Mucosa of rectum (tissue), 2 donors: ENCODE results near the gene SAMD13.

ENCODE experiments used
- H3K27ac ChIP-seq, 2 donors: one replicate each; pipeline ENCODE4 v1.7.0; 2013; ENCODE audit warnings: inconsistent platforms in 2 of 2, low read depth in 2 of 2, low read length in 2 of 2
- H3K27me3 ChIP-seq, 2 donors: one replicate each; pipeline ENCODE4 v1.7.0; 2013; ENCODE audit warnings: low read length in 2 of 2; ENCODE audit not compliant: control insufficient read depth in 2 of 2, insufficient read depth in 2 of 2
- H3K36me3 ChIP-seq, 2 donors: one replicate each; pipeline ENCODE4 v1.7.0; 2013; ENCODE audit warnings: low read length in 2 of 2; ENCODE audit not compliant: control insufficient read depth in 2 of 2, insufficient read depth in 2 of 2
- H3K4me1 ChIP-seq, 2 donors: one replicate each; pipeline ENCODE4 v1.7.0; 2013; ENCODE audit warnings: low read length in 2 of 2, mild to moderate bottlenecking in 1 of 2; ENCODE audit not compliant: control insufficient read depth in 2 of 2, insufficient read depth in 2 of 2
- H3K4me3 ChIP-seq, 2 donors: one replicate each; pipeline ENCODE4 v1.7.0; 2013; ENCODE audit warnings: low read length in 2 of 2
- H3K9ac ChIP-seq, 2 donors: one replicate each; pipeline ENCODE4 v1.7.0; 2013; ENCODE audit warnings: low read length in 2 of 2, low read depth in 1 of 2, mild to moderate bottlenecking in 1 of 2
- H3K9me3 ChIP-seq, 2 donors: one replicate each; pipeline ENCODE4 v1.7.0; 2013; ENCODE audit warnings: low read length in 2 of 2; ENCODE audit not compliant: control insufficient read depth in 2 of 2
- donor health status: healthy.
- donor health status: Normal muscosa, but diverticular disease.

Gene SAMD13

GRCh38 chr1:84301004-84301784 lies at the start of gene SAMD13:
Gene SAMD13 (plus strand): TSS chr1:84301708. CDS start chr1:84303235, 1,527 bp downstream.
- Histone ChIP-seq H3K4me1 (peaks cover 17 to 35% of the 10 kb centered on the region in 2 donors), H3K27ac (peak within 1 kb of the TSS; percentile 96 to 98), H3K9ac (peak within 1 kb of the TSS; percentile 82 to 100), H3K9me3 (no peaks in the 10 kb centered on the region), H3K36me3 (peaks cover 0 to under 1% of the 10 kb centered on the region in 2 donors), H3K4me3 (peak within 1 kb of the TSS; percentile 88 to 96), H3K27me3 (no peaks in the 10 kb centered on the region)

GRCh38 chr1:84253036-84253435 lies 48.5 kb upstream of the SAMD13 start:
- Histone ChIP-seq H3K9me3 (no peaks in the 10 kb centered on the region), H3K27me3 (no peaks in the 10 kb centered on the region), H3K9ac (no peak overlapping the region), H3K4me3 (no peak overlapping the region), H3K36me3 (no peaks in the 10 kb centered on the region), H3K4me1 (peaks cover 1 to 21% of the 10 kb centered on the region in 2 donors), H3K27ac (peak overlapping the region; percentile 66 to 82)

GRCh38 chr1:84253891-84254290 lies 47.6 kb upstream of the SAMD13 start:
- Histone ChIP-seq H3K27ac (peak overlapping the region; percentile 66 to 82), H3K9me3 (no peaks in the 10 kb centered on the region), H3K4me1 (peaks cover 0 to 20% of the 10 kb centered on the region in 2 donors), H3K27me3 (no peaks in the 10 kb centered on the region), H3K4me3 (no peak overlapping the region), H3K9ac (no peak overlapping the region), H3K36me3 (no peaks in the 10 kb centered on the region)

- no peak overlapping the region for H3K9ac ChIP-seq
- peaks cover 0 to 20% of the 10 kb centered on the region in 2 donors for H3K4me1 ChIP-seq
- no peaks in the 10 kb centered on the region for H3K9me3 ChIP-seq
- H3K4me3 ChIP-seq, result peak overlapping the region in 1 of 2 donors; percentile 23
- no peaks in the 10 kb centered on the region for H3K36me3 ChIP-seq
- H3K27ac ChIP-seq, result peak overlapping the region; percentile 66 to 82
- no peaks in the 10 kb centered on the region for H3K27me3 ChIP-seq
Observed at GRCh38 chr1:84254703-84255238, 46.7 kb upstream of the SAMD13 start.

GRCh38 chr1:84255582-84255981 lies 45.9 kb upstream of the SAMD13 start:
- Histone ChIP-seq H3K36me3 (no peaks in the 10 kb centered on the region), H3K4me3 (no peak overlapping the region), H3K27ac (peak overlapping the region; percentile 35 to 82), H3K4me1 (peaks cover 5 to 26% of the 10 kb centered on the region in 2 donors), H3K9me3 (no peaks in the 10 kb centered on the region), H3K9ac (no peak overlapping the region), H3K27me3 (no peaks in the 10 kb centered on the region)

GRCh38 chr1:84257617-84258016 lies 43.9 kb upstream of the SAMD13 start:
- Histone ChIP-seq H3K9me3 (no peaks in the 10 kb centered on the region), H3K4me1 (peaks cover 9 to 31% of the 10 kb centered on the region in 2 donors), H3K4me3 (no peak overlapping the region), H3K27me3 (no peaks in the 10 kb centered on the region), H3K9ac (no peak overlapping the region), H3K27ac (no peak overlapping the region), H3K36me3 (no peaks in the 10 kb centered on the region)

- H3K9me3 ChIP-seq, result no peaks in the 10 kb centered on the region
- H3K4me1 ChIP-seq, result peaks cover 9 to 24% of the 10 kb centered on the region in 2 donors
- no peaks in the 10 kb centered on the region for H3K27me3 ChIP-seq
- H3K36me3 ChIP-seq, result no peaks in the 10 kb centered on the region
- no peak overlapping the region for H3K9ac ChIP-seq
- no peak overlapping the region for H3K4me3 ChIP-seq
- no peak overlapping the region for H3K27ac ChIP-seq
Observed at GRCh38 chr1:84259376-84259775, 42.1 kb upstream of the SAMD13 start.

- Histone ChIP-seq H3K36me3 (no peaks in the 10 kb centered on the region), H3K9ac (no peak overlapping the region), H3K27me3 (no peaks in the 10 kb centered on the region), H3K9me3 (no peaks in the 10 kb centered on the region), H3K4me1 (peaks cover 9 to 22% of the 10 kb centered on the region in 2 donors), H3K4me3 (no peak overlapping the region), H3K27ac (peak overlapping the region in 1 of 2 donors; percentile 39)
Observed at GRCh38 chr1:84259989-84260388, 41.5 kb upstream of the SAMD13 start.

GRCh38 chr1:84260852-84261518 lies 40.5 kb upstream of the SAMD13 start:
- Histone ChIP-seq H3K9me3 (no peaks in the 10 kb centered on the region), H3K27ac (peak overlapping the region; percentile 3 to 61), H3K27me3 (no peaks in the 10 kb centered on the region), H3K9ac (no peak overlapping the region), H3K4me3 (peak overlapping the region in 1 of 2 donors; percentile 8), H3K36me3 (no peaks in the 10 kb centered on the region), H3K4me1 (peaks cover 11 to 25% of the 10 kb centered on the region in 2 donors)

- H3K4me1 ChIP-seq, result peaks cover 33 to 60% of the 10 kb centered on the region in 2 donors
- no peaks in the 10 kb centered on the region for H3K36me3 ChIP-seq
- no peak overlapping the region for H3K9ac ChIP-seq
- H3K9me3 ChIP-seq, result no peaks in the 10 kb centered on the region
- H3K27me3 ChIP-seq, result no peaks in the 10 kb centered on the region
- no peak overlapping the region for H3K4me3 ChIP-seq
- peak overlapping the region in 1 of 2 donors; percentile 35 for H3K27ac ChIP-seq
Observed at GRCh38 chr1:84264961-84265360, 36.5 kb upstream of the SAMD13 start.
